Pancreas (tissue), 10 donors: ENCODE results near the gene ZHX3. TPM values are rescaled to one million over a fixed set of nuclear protein-coding genes. Genes with fewer than 3 reads are reported as not detected.

Experiments
- ATAC-seq, 4 donors: fragments of 200-7000 bp; cut with Tn5 transposase; one replicate each; pipeline versions ENCODE4 v1.8.0 to v1.9.1; 2020; ENCODE audit warnings: mild to moderate bottlenecking in 4 of 4, moderate library complexity in 4 of 4
- DNase-seq, 6 donors: peaks; one replicate each; pipeline ENCODE4 v3.0.0-alpha.2; 2020
- FAIRE-seq: peaks from 2 replicates; lab custom pipeline; 2012; peaks lifted over from hg19 to GRCh38; lab: Jason Lieb, UNC
- H3K27ac ChIP-seq, 4 donors: fragments of 200-600 bp; sonication (generic); 1 replicate in 3 of 4; 2 replicates in 1 of 4; pipeline versions ENCODE4 v1.5.0 to v1.8.0; 2020
- H3K27me3 ChIP-seq, 4 donors: fragments of 200-600 bp; one replicate each; pipeline ENCODE4 v1.8.0; 2021
- H3K36me3 ChIP-seq, 3 donors: fragments of 200-600 bp; sonication (generic) in 1 of 3; one replicate each; pipeline versions ENCODE4 v1.5.0 to v1.8.0; 2020 to 2021
- H3K4me1 ChIP-seq, 3 donors: fragments of 200-600 bp; one replicate each; pipeline ENCODE4 v1.8.0; 2021
- H3K4me3 ChIP-seq, 4 donors: fragments of 200-600 bp; sonication (generic) in 2 of 4; one replicate each; pipeline versions ENCODE4 v1.5.0 to v1.8.0; 2020 to 2021
- H3K9me3 ChIP-seq, 4 donors: fragments of 200-600 bp; one replicate each; pipeline ENCODE4 v1.8.0; 2021
- CTCF ChIP-seq, 4 donors: fragments of 200-600 bp; sonication (generic) in 3 of 4; IDR thresholded peaks; one replicate each; pipeline versions ENCODE4 v1.5.0 to v1.8.0; 2021; ENCODE audit warnings: antibody characterized with exemption in 4 of 4
- WGBS, 2 donors: extraction: QIAGEN DNeasy Blood & Tissue Kit; methylation state at CpG; one replicate each; pipeline ENCODE4 v1.1.7; 2013; 5-methylcytosine and 5-hydroxymethylcytosine counted together
- intact Hi-C, 3 donors: fragments of 100-400 bp; cut with DNase I; formaldehyde crosslinking; loops; one replicate each; pipeline versions ENCODE4 v1.11.1 to v1.14.2; 2022
- polyA plus RNA-seq, 2 donors: library from polyadenylated mRNA; stranded (reverse); fragments of 200-250 nt; gene quantifications; one replicate each; pipeline ENCODE4 v1.2.3, GENCODE V29; 2013
- total RNA-seq, 6 donors: library from RNA; stranded (reverse); fragmentation: NEBNext Ultra II Directional in 4 of 6; extraction: Animal tissue kit (Norgen Biotek cat#: 25700) in 4 of 6; gene quantifications; one replicate each; pipeline versions ENCODE4 v1.2.1 to v1.2.4, GENCODE V29; 2021 to 2023
- donor health status: healthy with polysubstance abuse.
- donor health status: DM: no; HTN: no; CAD: no; lungs with moderate emphysema.
- donor health status: DM: no; HTN: no; CAD: no.
- donor health status: control.
- donor health status: control.
- donor health status: Bipolar disorder and iron deficiency.
- donor health status: DM: yes; HTN: yes; CAD: no.
- donor health status: DM: no; HTN: no; CAD: no.
- donor health status: DM: no; HTN: no; CAD: no.
- donor health status: DM: yes; HTN: yes; CAD: no.

ZHX3 gene
- total and polyA plus RNA-seq, 8 donors: 7.9 to 17.3 (median 13.0) TPM

GRCh38 chr20:41174373-41174772 lies 143.2 kb downstream of the ZHX3 start:
- no peak for TF ChIP-seq CTCF (IDR thresholded peaks at IDR 0.05)
- intact Hi-C loops: loop anchor here in 2 of 3 donors (5.0 kb wide), 2 partner anchors 163 to 168 kb away; partner anchors contain the start of gene LPIN3 (in 1 of the 2)
- FAIRE-seq (no peak), DNase-seq (peak in 1 of 6 donors; percentile 7), ATAC-seq (no peak)
- Histone ChIP-seq H3K4me3 (no peak overlapping the region), H3K27ac (no peak overlapping the region), H3K36me3 (peaks cover 0 to 3% (median 0%) of the 10 kb centered on the region in 3 donors), H3K4me1 (peaks cover 0 to 5% (median 5%) of the 10 kb centered on the region in 3 donors), H3K27me3 (no peaks in the 10 kb centered on the region), H3K9me3 (no peaks in the 10 kb centered on the region)
- 93 to 94% methylated on average over 10 of the region's 10 CpGs for WGBS, 2 donors

- Histone ChIP-seq H3K27ac (no peak overlapping the region), H3K4me1 (peaks cover 0 to 5% (median 5%) of the 10 kb centered on the region in 3 donors), H3K27me3 (no peaks in the 10 kb centered on the region), H3K36me3 (peaks cover 0 to 5% (median 3%) of the 10 kb centered on the region in 3 donors), H3K4me3 (no peak overlapping the region), H3K9me3 (no peaks in the 10 kb centered on the region)
- FAIRE-seq (no peak), ATAC-seq (no peak), DNase-seq (peak in 2 of 6 donors; percentile 7 to 43)
- WGBS, 2 donors: 89 to 96% methylated on average over 13 of the region's 13 CpGs
- intact Hi-C loops: loop anchor here in 2 of 3 donors (5.0 kb wide), 2 partner anchors 163 to 168 kb away; partner anchors contain the start of gene LPIN3 (in 1 of the 2)
- TF ChIP-seq CTCF (IDR thresholded peaks at IDR 0.05): no peak
Measured at GRCh38 chr20:41173791-41174341, 143.7 kb downstream of the ZHX3 start.

- DNase-seq (peak; percentile 68 to 93 (median 85)), ATAC-seq (peak; percentile 95 to 98 (median 96)), FAIRE-seq (no peak)
- Histone ChIP-seq H3K36me3 (peaks cover 0 to 11% (median 3%) of the 10 kb centered on the region in 3 donors), H3K4me3 (no peak overlapping the region), H3K4me1 (peaks cover 0 to 5% (median 5%) of the 10 kb centered on the region in 3 donors), H3K9me3 (no peaks in the 10 kb centered on the region), H3K27me3 (no peaks in the 10 kb centered on the region), H3K27ac (no peak overlapping the region)
- intact Hi-C loops: loop anchor here in 2 of 3 donors (5.0 kb wide), 2 partner anchors 164 to 169 kb away; partner anchors contain the start of gene LPIN3 (in 1 of the 2)
- TF ChIP-seq CTCF (IDR thresholded peaks at IDR 0.05): peak; percentile 90 to 94 (median 92)
- WGBS, 2 donors: 10 to 11% methylated on average over 9 of the region's 9 CpGs
Measured at GRCh38 chr20:41173161-41173721, 144.3 kb downstream of the ZHX3 start.

- Histone ChIP-seq H3K27ac (peak overlapping the region in 1 of 4 donors; percentile 17), H3K9me3 (no peaks in the 10 kb centered on the region), H3K27me3 (no peaks in the 10 kb centered on the region), H3K4me3 (no peak overlapping the region), H3K4me1 (peaks cover 0 to 5% (median 5%) of the 10 kb centered on the region in 3 donors), H3K36me3 (peaks cover 0 to 18% (median 3%) of the 10 kb centered on the region in 3 donors)
- no peak for FAIRE-seq
- WGBS, 2 donors: 70 to 75% methylated on average over 18 of the region's 18 CpGs
- peak in 2 of 6 donors; percentile 18 to 58 for DNase-seq
- peak; percentile 19 to 36 (median 24) for ATAC-seq
- no peak for TF ChIP-seq CTCF (IDR thresholded peaks at IDR 0.05)
- intact Hi-C loops: loop anchor here in 2 of 3 donors (5.0 kb wide), 2 partner anchors 165 to 170 kb away; partner anchors contain the start of gene LPIN3 (in 1 of the 2)
Measured at GRCh38 chr20:41172296-41173140, 145.0 kb downstream of the ZHX3 start.
